Upper lobe of right lung (tissue), 1 donor: ENCODE data around the gene DPP6. TPM values are rescaled to one million over a fixed set of nuclear protein-coding genes. Genes with fewer than 3 reads are reported as not detected.

Source experiments
- ATAC-seq: fragments of 200-7000 bp; cut with Tn5 transposase; one replicate; pipeline ENCODE4 v1.9.1; 2020; ENCODE audit warnings: mild to moderate bottlenecking, moderate library complexity
- DNase-seq: peaks from one replicate; pipeline ENCODE4 v3.0.0-alpha.2; 2020
- H3K27ac ChIP-seq: fragments of 200-600 bp; one replicate; pipeline ENCODE4 v1.8.0; 2022
- H3K27me3 ChIP-seq: fragments of 200-600 bp; one replicate; pipeline ENCODE4 v1.8.0; 2022; ENCODE audit warnings: mild to moderate bottlenecking
- H3K36me3 ChIP-seq: fragments of 200-600 bp; one replicate; pipeline ENCODE4 v1.8.0; 2022
- H3K4me1 ChIP-seq: fragments of 200-600 bp; one replicate; pipeline ENCODE4 v1.8.0; 2022
- H3K4me3 ChIP-seq: fragments of 200-600 bp; one replicate; pipeline ENCODE4 v1.8.0; 2022; ENCODE audit warnings: mild to moderate bottlenecking
- H3K9me3 ChIP-seq: fragments of 200-600 bp; one replicate; pipeline ENCODE4 v1.8.0; 2022
- CTCF ChIP-seq: fragments of 200-600 bp; IDR thresholded peaks from one replicate; pipeline ENCODE4 v1.8.0; 2022; ENCODE audit warnings: antibody characterized with exemption
- intact Hi-C: fragments of 100-400 bp; cut with DNase I; formaldehyde crosslinking; loops from one replicate; pipeline ENCODE4 v1.11.0; 2022
- total RNA-seq: library from RNA; stranded (reverse); fragmentation: NEBNext Ultra II Directional; extraction: Animal tissue kit (Norgen Biotek cat#: 25700); gene quantifications from one replicate; pipeline ENCODE4 v1.2.1, GENCODE V29; 2021
- donor health status: DM: no; HTN: yes; CAD: no; lungs with severe emphysema.

Gene DPP6
- total RNA-seq, 1 donor from 2014 or later = 1.6 TPM

GRCh38 chr7:154353355-154353767 is 301.2 kb downstream of the DPP6 start:
- no peak for DNase-seq
- Histone ChIP-seq H3K9me3 (no peaks in the 10 kb centered on the region), H3K4me3 (no peak overlapping the region), H3K27ac (no peak overlapping the region), H3K4me1 (no peaks in the 10 kb centered on the region), H3K27me3 (no peaks in the 10 kb centered on the region), H3K36me3 (no peaks in the 10 kb centered on the region)
- no peak for ATAC-seq
- intact Hi-C loops = no loop called here
- TF ChIP-seq CTCF = no peak

GRCh38 chr7:154364170-154364569 is 312.0 kb downstream of the DPP6 start:
- no peak for ATAC-seq
- no peaks in the 10 kb centered on the region for H3K36me3 ChIP-seq
- H3K4me3 ChIP-seq = no peak overlapping the region
- intact Hi-C loops = no loop called here
- no peaks in the 10 kb centered on the region for H3K9me3 ChIP-seq
- DNase-seq = no peak
- H3K27me3 ChIP-seq = no peaks in the 10 kb centered on the region
- TF ChIP-seq CTCF = no peak
- no peaks in the 10 kb centered on the region for H3K4me1 ChIP-seq
- H3K27ac ChIP-seq = no peak overlapping the region

- DNase-seq (no peak), ATAC-seq (no peak)
- H3K4me1 ChIP-seq = no peaks in the 10 kb centered on the region
- no peak overlapping the region for H3K27ac ChIP-seq
- H3K9me3 ChIP-seq = no peaks in the 10 kb centered on the region
- H3K27me3 ChIP-seq = no peaks in the 10 kb centered on the region
- TF ChIP-seq CTCF = no peak
- no peaks in the 10 kb centered on the region for H3K36me3 ChIP-seq
- H3K4me3 ChIP-seq = no peak overlapping the region
- intact Hi-C loops = no loop called here
Measured at GRCh38 chr7:154371424-154371823, 319.2 kb downstream of the DPP6 start.

- no peaks in the 10 kb centered on the region for H3K36me3 ChIP-seq
- no peak for DNase-seq
- H3K27me3 ChIP-seq = no peaks in the 10 kb centered on the region
- H3K4me1 ChIP-seq = no peaks in the 10 kb centered on the region
- ATAC-seq = no peak
- H3K9me3 ChIP-seq = no peaks in the 10 kb centered on the region
- H3K27ac ChIP-seq = no peak overlapping the region
- no peak for TF ChIP-seq CTCF
- H3K4me3 ChIP-seq = no peak overlapping the region
- intact Hi-C loops = no loop called here
Measured at GRCh38 chr7:154372011-154372601, 319.9 kb downstream of the DPP6 start.

GRCh38 chr7:154373956-154374355 is 321.8 kb downstream of the DPP6 start:
- no peak for ATAC-seq
- H3K4me3 ChIP-seq = no peak overlapping the region
- H3K27me3 ChIP-seq = no peaks in the 10 kb centered on the region
- no peaks in the 10 kb centered on the region for H3K4me1 ChIP-seq
- intact Hi-C loops = no loop called here
- DNase-seq = no peak
- no peak overlapping the region for H3K27ac ChIP-seq
- TF ChIP-seq CTCF = no peak
- no peaks in the 10 kb centered on the region for H3K36me3 ChIP-seq
- H3K9me3 ChIP-seq = no peaks in the 10 kb centered on the region

- Histone ChIP-seq H3K27me3 (no peaks in the 10 kb centered on the region), H3K9me3 (no peaks in the 10 kb centered on the region), H3K4me3 (no peak overlapping the region), H3K4me1 (no peaks in the 10 kb centered on the region), H3K27ac (no peak overlapping the region), H3K36me3 (no peaks in the 10 kb centered on the region)
- ATAC-seq (peak; percentile 12), DNase-seq (no peak)
- no peak for TF ChIP-seq CTCF
- intact Hi-C loops = no loop called here
Measured at GRCh38 chr7:154375956-154376355, 323.8 kb downstream of the DPP6 start.
